ENCODE results near the gene LIMS4.
"Not testable (repeated sequence)": the region's sequence is repeated elsewhere in the genome, so short reads cannot be mapped to it uniquely, and the experiment has no call there.

DNA sequence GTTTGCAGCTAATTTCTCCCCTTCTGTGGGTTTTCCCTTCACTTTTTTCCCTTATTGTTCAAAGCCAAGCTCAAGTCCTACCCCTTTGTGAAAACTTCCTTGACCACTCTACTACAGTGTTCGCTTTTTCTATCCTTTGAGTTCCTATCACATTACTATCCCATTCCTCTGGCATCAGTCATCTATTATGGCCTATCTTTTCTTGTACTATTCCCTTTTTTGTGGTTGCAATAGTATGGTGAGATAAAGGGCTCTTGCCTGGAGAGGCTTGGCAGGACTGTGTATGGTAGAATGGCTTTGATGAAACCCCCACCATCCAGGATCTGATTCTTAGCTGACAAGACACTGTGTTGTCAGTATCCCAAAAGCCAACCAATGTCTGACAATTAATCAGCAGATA is 30.7 kb downstream of the LIMS4 start:
- TF ChIP-seq, protein P1, sequence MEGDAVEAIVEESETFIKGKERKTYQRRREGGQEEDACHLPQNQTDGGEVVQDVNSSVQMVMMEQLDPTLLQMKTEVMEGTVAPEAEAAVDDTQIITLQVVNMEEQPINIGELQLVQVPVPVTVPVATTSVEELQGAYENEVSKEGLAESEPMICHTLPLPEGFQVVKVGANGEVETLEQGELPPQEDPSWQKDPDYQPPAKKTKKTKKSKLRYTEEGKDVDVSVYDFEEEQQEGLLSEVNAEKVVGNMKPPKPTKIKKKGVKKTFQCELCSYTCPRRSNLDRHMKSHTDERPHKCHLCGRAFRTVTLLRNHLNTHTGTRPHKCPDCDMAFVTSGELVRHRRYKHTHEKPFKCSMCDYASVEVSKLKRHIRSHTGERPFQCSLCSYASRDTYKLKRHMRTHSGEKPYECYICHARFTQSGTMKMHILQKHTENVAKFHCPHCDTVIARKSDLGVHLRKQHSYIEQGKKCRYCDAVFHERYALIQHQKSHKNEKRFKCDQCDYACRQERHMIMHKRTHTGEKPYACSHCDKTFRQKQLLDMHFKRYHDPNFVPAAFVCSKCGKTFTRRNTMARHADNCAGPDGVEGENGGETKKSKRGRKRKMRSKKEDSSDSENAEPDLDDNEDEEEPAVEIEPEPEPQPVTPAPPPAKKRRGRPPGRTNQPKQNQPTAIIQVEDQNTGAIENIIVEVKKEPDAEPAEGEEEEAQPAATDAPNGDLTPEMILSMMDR (IDR thresholded peaks at IDR 0.05; ENCODE audit: borderline replicate concordance, extremely low read depth, low read length, poor library complexity, severe bottlenecking), result not testable (repeated sequence)
- not testable (repeated sequence) for TF ChIP-seq EZH2 (IDR thresholded peaks at IDR 0.05; ENCODE audit: borderline replicate concordance, low read depth, low read length, severe bottlenecking)
